Hypothalamus (tissue), 51 donors: ENCODE data around the gene KRTAP29-1.

Experiments used
- DNase-seq, 51 donors: peaks; one replicate each; lab custom pipeline; 2025; lab: John Stamatoyannopoulos, UW

Gene KRTAP29-1

DNA sequence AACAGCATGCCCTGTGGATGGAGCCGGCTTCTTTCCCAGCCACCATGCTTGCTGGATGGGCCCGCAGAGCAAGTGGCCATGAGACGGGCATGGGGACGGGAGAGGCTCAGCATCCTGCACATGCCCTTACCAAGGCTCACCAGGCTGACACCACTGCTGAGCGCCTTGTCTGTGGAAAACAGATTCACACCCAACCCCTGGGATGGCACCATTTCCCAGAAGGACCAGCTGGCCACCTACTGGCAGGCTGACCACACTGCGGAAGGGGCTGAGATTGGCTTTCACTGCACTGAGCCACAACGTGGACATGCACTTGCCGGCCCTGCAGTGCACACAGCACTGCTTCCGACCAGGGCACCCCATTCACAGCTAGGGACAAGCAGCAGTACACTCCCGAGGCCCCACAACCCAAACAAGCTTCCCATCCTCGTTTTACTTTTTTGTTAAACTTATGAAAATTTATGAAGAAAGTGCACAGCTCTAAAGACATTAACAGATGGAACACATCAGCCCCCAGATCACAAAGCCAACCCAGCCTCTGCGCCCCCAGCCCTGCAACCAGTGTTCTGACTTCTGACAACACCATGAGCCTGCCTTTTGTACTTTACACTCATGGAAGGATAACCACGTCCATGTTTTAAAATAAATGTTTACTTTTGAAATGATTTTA lies 26.8 kb upstream of the KRTAP29-1 start:
- peak in 11 of 51 donors; percentile 4 to 41 (median 26) for DNase-seq

GRCh38 chr17:41328207-41328606 lies 25.6 kb upstream of the KRTAP29-1 start:
- no peak for DNase-seq

DNA sequence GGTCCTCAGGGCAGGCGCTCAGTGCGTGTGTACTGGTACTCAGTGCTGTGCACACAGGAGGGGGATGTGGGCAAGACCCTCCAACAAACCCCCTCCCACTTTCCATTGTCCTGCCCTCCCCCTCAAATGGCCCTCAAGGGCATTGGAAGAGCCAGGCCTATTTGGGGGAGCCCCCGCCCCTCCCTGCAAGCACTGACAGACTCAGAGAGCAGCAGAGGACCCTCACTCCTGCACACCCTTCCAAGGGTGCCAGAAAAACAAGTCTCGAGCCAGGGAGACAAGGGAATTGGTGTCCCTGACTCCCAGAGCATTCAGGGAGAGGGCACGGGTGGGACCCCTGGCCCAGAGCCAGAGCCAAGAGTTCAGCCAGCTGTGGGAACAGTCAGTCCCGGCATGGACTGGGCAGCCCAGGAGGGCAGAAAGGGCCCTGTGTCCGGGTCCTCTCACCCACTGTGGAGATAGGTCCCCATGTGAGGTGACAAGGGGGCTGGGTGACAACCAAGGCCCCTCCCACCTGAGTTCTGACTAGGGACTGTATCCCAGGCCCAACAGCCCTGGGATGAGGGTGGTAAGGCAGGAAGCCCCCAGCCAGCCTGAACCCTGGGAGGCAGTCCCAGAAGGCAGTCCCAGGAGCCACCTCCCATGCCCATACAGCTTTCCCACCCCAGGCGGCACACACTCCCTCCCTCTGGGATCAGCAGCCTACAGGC lies 24.9 kb upstream of the KRTAP29-1 start:
- no peak for DNase-seq

DNA sequence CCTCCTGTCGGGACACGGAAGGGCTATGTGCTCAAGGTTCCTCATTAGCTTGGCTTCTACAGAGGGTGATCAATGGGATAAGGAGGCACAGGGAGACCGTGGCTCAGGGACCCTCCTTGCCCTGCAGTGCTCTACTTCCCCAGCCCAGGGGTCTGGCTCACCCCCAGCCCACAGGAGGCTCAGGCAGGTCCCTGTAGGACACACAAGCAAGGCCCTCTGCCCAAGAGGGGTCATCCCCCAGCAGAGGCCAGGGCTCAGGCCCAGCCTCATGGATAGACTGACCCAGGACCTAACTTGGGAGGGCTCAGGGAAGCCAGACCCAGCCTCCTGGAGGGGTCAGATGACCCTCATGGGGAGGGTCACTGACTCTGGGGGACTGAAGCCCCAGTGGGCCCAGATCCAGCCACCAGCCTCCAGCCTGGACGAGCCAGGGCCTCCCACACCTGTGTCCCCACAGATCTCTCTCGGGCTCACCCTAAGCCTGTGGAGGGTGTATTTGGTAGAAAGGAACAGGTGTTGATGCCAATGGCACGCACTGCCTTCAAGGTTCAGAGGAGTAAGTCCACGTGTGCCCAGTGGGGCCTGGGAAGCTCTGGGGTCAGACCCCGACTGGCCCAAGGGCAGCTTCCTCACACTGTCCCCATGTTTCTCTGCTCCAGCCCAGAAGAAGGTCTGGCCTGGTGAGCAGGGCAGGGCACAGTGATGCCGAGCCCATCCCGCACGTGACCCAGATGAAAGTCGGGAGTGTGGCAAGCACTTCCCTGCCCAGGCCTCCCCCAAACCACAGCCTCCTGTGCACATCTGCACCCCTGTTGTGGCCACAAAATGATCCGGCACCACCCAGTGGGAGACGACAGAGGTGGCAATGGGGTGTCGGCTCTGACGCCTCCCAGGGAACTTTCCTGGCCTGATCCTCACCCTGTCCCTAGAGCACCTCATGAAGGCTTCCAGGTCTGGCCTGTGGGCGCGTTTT lies 23.8 kb upstream of the KRTAP29-1 start:
- no peak for DNase-seq

DNA sequence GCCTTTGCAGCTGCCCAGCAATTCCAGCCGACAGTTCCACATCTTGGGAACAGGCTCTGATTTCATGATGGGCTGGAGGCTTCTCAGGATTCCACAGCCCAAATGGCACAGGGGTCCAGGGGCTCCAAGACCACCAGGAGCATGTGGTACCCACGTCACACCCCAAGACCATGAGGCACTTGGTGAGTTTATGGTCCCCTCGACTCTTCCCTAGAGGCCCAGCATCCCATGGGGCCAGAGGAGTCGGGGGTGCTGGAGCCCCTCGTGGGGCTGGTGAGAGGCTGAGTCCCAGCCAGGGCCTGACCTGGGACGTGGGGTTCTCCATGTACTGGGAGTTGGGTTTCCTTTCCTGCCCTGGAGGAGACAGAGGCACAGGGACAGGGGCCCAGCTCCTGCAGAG lies 23.0 kb upstream of the KRTAP29-1 start:
- DNase-seq: no peak

- no peak for DNase-seq
These were observed 22.5 kb upstream of the KRTAP29-1 start for GRCh38 chr17:41325126-41325525.

DNA sequence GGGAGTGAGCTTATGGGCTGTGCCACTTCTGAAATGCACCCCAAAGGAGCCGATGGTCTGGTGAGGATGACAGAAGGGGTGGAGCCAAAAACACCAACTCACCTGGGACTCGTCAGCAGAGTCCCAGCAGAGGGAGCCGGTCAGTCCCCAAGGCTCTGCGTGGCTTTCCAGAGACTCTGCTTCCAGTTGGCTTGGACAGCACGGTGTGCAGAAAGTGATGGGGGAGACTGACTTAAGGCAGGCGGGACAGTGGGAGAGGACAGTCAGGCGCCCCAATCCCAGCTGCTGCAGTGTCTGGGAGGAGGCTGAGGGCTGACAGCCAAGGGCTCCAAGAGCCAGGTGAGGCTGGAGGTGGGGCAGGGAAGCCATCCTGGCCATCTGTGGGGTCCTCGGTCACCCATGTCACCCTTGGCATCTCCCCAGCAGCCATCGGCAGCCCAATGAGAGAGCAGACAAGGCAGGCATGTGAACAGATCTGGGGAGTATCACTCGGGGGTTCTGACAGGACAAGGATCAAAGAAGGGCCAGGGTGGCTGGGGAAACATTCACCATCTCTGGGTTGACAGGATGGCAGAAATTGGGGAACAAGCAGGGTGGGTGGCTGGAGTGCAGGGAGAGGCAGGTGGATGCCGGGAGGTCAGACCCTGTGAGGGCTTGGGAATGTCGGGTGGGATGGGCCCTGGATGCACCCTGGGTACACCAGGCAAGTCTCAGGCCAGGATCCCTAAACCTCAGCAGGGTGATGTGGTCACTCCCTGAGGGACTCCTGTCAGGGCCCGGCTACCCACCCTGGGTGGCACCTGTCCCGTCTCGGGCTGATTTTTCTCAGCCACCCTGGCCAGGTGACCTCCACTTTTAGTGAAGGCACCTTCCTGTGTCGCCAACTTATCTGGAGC lies 21.8 kb upstream of the KRTAP29-1 start:
- DNase-seq: no peak

GRCh38 chr17:41322903-41323895 lies 20.5 kb upstream of the KRTAP29-1 start:
- DNase-seq: no peak

DNA sequence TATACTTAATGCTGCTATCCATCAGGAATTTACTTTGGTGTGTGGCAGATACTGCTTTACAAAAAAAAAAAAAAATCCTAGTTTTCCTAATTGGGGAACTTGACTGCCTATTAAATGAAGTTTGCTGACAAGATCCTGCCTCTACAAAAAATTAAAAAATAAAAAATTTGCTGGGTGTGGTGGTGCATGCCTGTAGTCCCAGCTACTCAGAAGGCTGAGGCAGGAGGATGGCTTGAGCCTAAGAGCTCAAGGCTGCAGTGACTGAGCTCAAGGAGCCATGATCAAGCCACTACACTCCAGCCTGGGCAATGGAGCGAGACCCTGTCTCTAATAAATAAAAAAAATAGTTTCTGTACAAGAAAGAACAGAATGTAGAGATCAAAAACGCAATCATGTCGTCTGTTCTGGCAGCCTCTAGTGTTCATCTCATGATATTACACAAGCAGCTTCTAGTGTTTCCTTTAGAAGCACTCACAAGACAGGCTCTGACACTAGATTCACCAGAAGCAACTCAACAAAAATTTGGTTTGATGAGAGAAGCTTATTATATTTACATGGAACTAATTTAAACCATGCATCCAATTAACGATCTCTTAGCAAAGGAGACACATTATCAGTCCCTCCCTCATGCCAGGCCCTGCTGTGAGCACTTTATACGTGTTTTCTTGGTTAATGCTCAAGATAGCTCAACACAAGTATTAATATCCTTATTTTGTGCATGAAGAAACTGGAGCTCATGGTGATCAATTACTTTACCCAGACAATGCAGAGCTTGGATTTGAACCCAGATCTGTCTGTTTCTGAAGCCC lies 19.6 kb upstream of the KRTAP29-1 start:
- no peak for DNase-seq

DNA sequence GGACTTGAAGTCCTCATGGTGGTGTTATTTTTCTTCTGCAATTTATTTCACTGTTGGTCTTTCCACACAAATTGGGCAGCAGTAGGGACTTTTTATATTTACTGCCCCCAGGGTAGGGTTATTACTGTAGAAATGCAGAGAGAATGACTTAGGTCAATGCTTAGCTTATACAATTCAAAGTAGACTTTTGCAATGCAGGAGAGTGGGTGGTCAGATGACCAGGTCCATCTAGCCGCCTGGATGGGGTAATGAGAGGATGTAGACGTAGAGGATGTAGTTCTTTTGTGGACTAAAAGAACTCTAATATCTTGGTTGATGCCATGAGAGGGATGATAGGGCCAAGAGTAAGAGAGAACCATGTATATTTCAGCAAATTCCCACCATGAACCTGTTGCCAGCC lies 15.6 kb upstream of the KRTAP29-1 start:
- DNase-seq: no peak

GRCh38 chr17:41315814-41316445 lies 13.3 kb upstream of the KRTAP29-1 start:
- DNase-seq: no peak

- no peak for DNase-seq
These were observed 12.6 kb upstream of the KRTAP29-1 start, which contains the start of gene KRTAP17-1 for GRCh38 chr17:41315204-41315794. Gene KRTAP17-1, minus strand, starts transcription at chr17:41315710. Its CDS starts 60 bp downstream, at chr17:41315650.

GRCh38 chr17:41311111-41311510 lies 8.5 kb upstream of the KRTAP29-1 start:
- no peak for DNase-seq

GRCh38 chr17:41308918-41309359 lies 6.3 kb upstream of the KRTAP29-1 start, which contains the start of gene KRTAP16-1:
Gene KRTAP16-1, minus strand, starts transcription at chr17:41309309. Its CDS starts 56 bp downstream, at chr17:41309253.
- no peak for DNase-seq

DNA sequence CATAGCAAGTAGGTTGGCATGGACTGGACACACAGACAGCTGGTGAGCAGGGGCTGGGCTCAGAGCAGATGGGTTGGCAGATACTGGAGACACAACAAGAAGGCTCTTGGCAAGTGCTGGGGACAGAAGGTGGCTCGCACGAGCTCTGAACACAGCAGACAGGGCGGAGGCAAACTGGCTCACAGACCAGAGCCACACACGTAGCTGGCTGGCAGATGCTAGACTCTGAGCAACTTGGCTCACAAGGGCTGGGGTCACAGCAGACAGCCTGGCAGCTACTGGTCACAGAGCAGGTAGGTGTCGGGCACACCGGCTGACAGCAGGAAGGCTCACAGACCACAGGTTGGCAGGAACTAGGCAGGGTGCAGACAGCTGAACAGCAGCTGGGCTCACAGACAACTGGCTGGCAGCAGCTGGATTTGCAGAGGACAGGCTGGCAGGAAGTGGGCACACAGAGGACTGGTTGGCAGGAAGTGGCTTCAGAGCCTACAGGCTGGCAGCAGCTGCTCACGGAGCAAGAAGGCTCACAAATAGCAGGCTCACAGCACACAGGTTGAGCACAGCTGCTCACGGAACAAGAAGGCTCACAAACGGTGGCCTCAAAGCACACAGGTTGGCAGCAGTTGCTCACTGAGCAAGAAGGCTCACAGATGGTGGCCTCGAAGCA lies 5.7 kb upstream of the KRTAP29-1 start:
- DNase-seq: peak in 11 of 51 donors; percentile 6 to 74 (median 20)

GRCh38 chr17:41307647-41308046 lies 5.0 kb upstream of the KRTAP29-1 start:
- DNase-seq: no peak
